ENCODE measurements around the gene FBN1. TPM values are rescaled to one million over a fixed set of nuclear protein-coding genes. Genes with fewer than 3 reads are reported as not detected.

Gene FBN1
- total and polyA plus RNA-seq, 2 of the 13 experiments (the other 11 are each of a cell fraction or from before 2014, with no cell fraction given), result 1.5 to 3.0 TPM

- FAIRE-seq (no peak), DNase-seq (ENCODE audit: low spot score) (no peak), ATAC-seq (no peak)
- Histone ChIP-seq H2AFZ (ENCODE audit: low read length) (no peak overlapping the region), H3K4me1 (ENCODE audit: insufficient read depth, low read length) (no peaks in the 10 kb centered on the region), H3K4me3 (replicated peaks in 1 of 3; ENCODE audit: insufficient read depth in 1 of 3, low read depth in 2 of 3, low read length in 3 of 3) (no peak overlapping the region), H3K4me2 (ENCODE audit: low read depth, low read length) (no peak overlapping the region), H3K27ac (ENCODE audit: extremely low read length, insufficient read depth, low read length) (no peak overlapping the region), H3K9me3 (ENCODE audit: low read length) (no peaks in the 10 kb centered on the region), H3K79me2 (ENCODE audit: insufficient read depth, low read length) (no peaks in the 10 kb centered on the region), H3K9ac (ENCODE audit: insufficient read depth, low read depth, low read length) (no peak overlapping the region), H4K20me1 (ENCODE audit: insufficient read depth, low read length) (no peaks in the 10 kb centered on the region), H3K27me3 (ENCODE audit: control insufficient read depth in 1 of 2, insufficient read depth in 2 of 2, low read length in 2 of 2) (no peaks in the 10 kb centered on the region), H3K36me3 (replicated peaks in 1 of 2; ENCODE audit: control insufficient read depth in 1 of 2, insufficient read depth in 2 of 2, low read length in 2 of 2) (no peaks in the 10 kb centered on the region)
- WGBS (ENCODE audit: low lambda C conversion rate), result 0% methylated on average over 1 of the region's 1 CpG
- no TSS peak for BruUV-seq (replicated peaks)
- no peak for TF ChIP-seq TBL1XR1 (IDR thresholded peaks at IDR 0.05; ENCODE audit: borderline replicate concordance, low read length, partially characterized antibody)
- no peak for TF ChIP-seq ZNF362 (CRISPR knock-in tag; IDR thresholded peaks at IDR 0.05; ENCODE audit: borderline replicate concordance)
- TF ChIP-seq ZNF503 (CRISPR knock-in tag; IDR thresholded peaks at IDR 0.05), result no peak
- no peak for TF ChIP-seq IKZF4 (CRISPR knock-in tag; IDR thresholded peaks at IDR 0.05; ENCODE audit: borderline replicate concordance, low read depth, not compliant biosample characterization)
- no peak for TF ChIP-seq ZBTB34 (CRISPR knock-in tag; IDR thresholded peaks at IDR 0.05)
- no peak for TF ChIP-seq NFATC3 (CRISPR knock-in tag; IDR thresholded peaks at IDR 0.05)
- TF ChIP-seq SMAD1 (CRISPR knock-in tag; IDR thresholded peaks at IDR 0.05; ENCODE audit: borderline replicate concordance, low read depth), result no peak
- no peak for TF ChIP-seq RFX5 (IDR thresholded peaks at IDR 0.05; ENCODE audit: low read depth, low read length)
- TF ChIP-seq ZNF724P (CRISPR knock-in tag; IDR thresholded peaks at IDR 0.05; ENCODE audit: borderline replicate concordance), result no peak
- TF ChIP-seq ZNF263 (CRISPR knock-in tag; IDR thresholded peaks at IDR 0.05), result no peak
- TF ChIP-seq KDM5B (CRISPR knock-in tag; IDR thresholded peaks at IDR 0.05; ENCODE audit: borderline replicate concordance), result no peak
- TF ChIP-seq CENPX (CRISPR knock-in tag; IDR thresholded peaks at IDR 0.05), result no peak
- no peak for TF ChIP-seq RELA (CRISPR knock-in tag; IDR thresholded peaks at IDR 0.05)
- no peak for TF ChIP-seq PITX1 (CRISPR knock-in tag; IDR thresholded peaks at IDR 0.05)
- TF ChIP-seq KAT7 (CRISPR knock-in tag; IDR thresholded peaks at IDR 0.05; ENCODE audit: borderline replicate concordance), result no peak
- TF ChIP-seq ZNF432 (CRISPR knock-in tag; IDR thresholded peaks at IDR 0.05; ENCODE audit: borderline replicate concordance), result no peak
- ChIA-PET CTCF (ENCODE audit: low intra/inter-chr PET ratio, low total read pairs) (no interaction called here), POLR2A (no interaction called here)
- intact Hi-C loops (cut with micrococcal nuclease; ENCODE audit: unreplicated experiment), result no loop called here
- in situ Hi-C loops (cut with HindIII; ENCODE audit: extremely low pct_ligation_motif_present, low pct_unique_long_range_greater_than_20kb), result no loop called here
Measured at GRCh38 chr15:48590723-48591122, 54.8 kb downstream of the FBN1 start.
